CD8-positive, alpha-beta memory T cell (primary cell): Measurements from ENCODE around the gene SULT2B1. TPM values are rescaled to one million over a fixed set of nuclear protein-coding genes. Genes with fewer than 3 reads are reported as not detected.

Experiments used
- CTCF ChIA-PET: fragments of 350-600 bp; sonication (Branson Sonifier 250); formaldehyde crosslinking; loops from one replicate; lab custom pipeline; 2021; ENCODE audit warnings: antibody characterized with exemption; lab: Charles Lee
- POLR2A ChIA-PET: fragments of 350-600 bp; sonication (Branson Sonifier 250); formaldehyde crosslinking; loops from one replicate; lab custom pipeline; 2021; ENCODE audit warnings: antibody characterized with exemption; lab: Charles Lee
- DNase-seq, 5 donors: peaks; one replicate each; pipeline versions ENCODE4 v3.0.0 to v3.0.0-alpha.2; 2020 to 2022; ENCODE audit warnings: mixed read lengths in 1 of 5
- H3K27ac ChIP-seq: one replicate; pipeline ENCODE4 v1.7.0; 2013; ENCODE audit warnings: low read depth, mild to moderate bottlenecking, low read length, moderate library complexity
- H3K27me3 ChIP-seq: 2 replicates; pipeline ENCODE4 v1.7.0; 2013; ENCODE audit warnings: low read length, mild to moderate bottlenecking; ENCODE audit not compliant: insufficient read depth, poor library complexity, severe bottlenecking
- H3K36me3 ChIP-seq: 2 replicates; pipeline ENCODE4 v1.7.0; 2013; ENCODE audit warnings: mild to moderate bottlenecking, low read length, moderate library complexity; ENCODE audit not compliant: insufficient read depth
- H3K4me1 ChIP-seq: 2 replicates; pipeline ENCODE4 v1.7.0; 2013; ENCODE audit warnings: mild to moderate bottlenecking, low read length, moderate library complexity; ENCODE audit not compliant: insufficient read depth
- H3K4me3 ChIP-seq: 2 replicates; pipeline ENCODE4 v1.7.0; 2013; ENCODE audit warnings: mild to moderate bottlenecking, low read length
- H3K9me3 ChIP-seq: 2 replicates; pipeline ENCODE4 v1.7.0; 2013; ENCODE audit warnings: mild to moderate bottlenecking, low read length
- H3K27ac Mint-ChIP-seq, 8 donors: one replicate each; pipeline ENCODE4 v1.8.0; 2020 to 2021; ENCODE audit warnings: mixed read lengths in 8 of 8, mild to moderate bottlenecking in 6 of 8, inconsistent platforms in 3 of 8, moderate library complexity in 3 of 8
- H3K27me3 Mint-ChIP-seq, 2 donors: one replicate each; pipeline ENCODE4 v1.8.0; 2020 to 2021; ENCODE audit warnings: mixed read lengths in 2 of 2, mild to moderate bottlenecking in 1 of 2, moderate library complexity in 1 of 2
- H3K36me3 Mint-ChIP-seq, 3 donors: one replicate each; pipeline ENCODE4 v1.8.0; 2020 to 2021; ENCODE audit warnings: mixed read lengths in 3 of 3, inconsistent platforms in 1 of 3, mild to moderate bottlenecking in 1 of 3
- H3K4me1 Mint-ChIP-seq, 3 donors: one replicate each; pipeline ENCODE4 v1.8.0; 2020 to 2021; ENCODE audit warnings: mixed read lengths in 3 of 3, inconsistent platforms in 1 of 3, mild to moderate bottlenecking in 1 of 3
- H3K4me3 Mint-ChIP-seq, 7 donors: one replicate each; pipeline ENCODE4 v1.8.0; 2020 to 2021; ENCODE audit warnings: mixed read lengths in 7 of 7, mild to moderate bottlenecking in 6 of 7, moderate library complexity in 4 of 7, inconsistent platforms in 2 of 7
- H3K9me3 Mint-ChIP-seq, 5 donors: one replicate each; pipeline ENCODE4 v1.8.0; 2020 to 2022; ENCODE audit warnings: mixed read lengths in 5 of 5, mild to moderate bottlenecking in 3 of 5, moderate library complexity in 2 of 5, inconsistent platforms in 1 of 5
- polyA plus RNA-seq: library from polyadenylated mRNA; unstranded; fragments of 300-500 nt; fragmentation: Illumina TruSeq; gene quantifications from one replicate; pipeline ENCODE4 v1.2.3, GENCODE V29; 2021
- total RNA-seq, 2 experiments: library from RNA; stranded (reverse); gene quantifications; one replicate each; pipeline ENCODE4 v1.2.3, GENCODE V29; 2021

Gene SULT2B1
- total and polyA plus RNA-seq, 3 experiments from 2014 or later: not detected

DNA sequence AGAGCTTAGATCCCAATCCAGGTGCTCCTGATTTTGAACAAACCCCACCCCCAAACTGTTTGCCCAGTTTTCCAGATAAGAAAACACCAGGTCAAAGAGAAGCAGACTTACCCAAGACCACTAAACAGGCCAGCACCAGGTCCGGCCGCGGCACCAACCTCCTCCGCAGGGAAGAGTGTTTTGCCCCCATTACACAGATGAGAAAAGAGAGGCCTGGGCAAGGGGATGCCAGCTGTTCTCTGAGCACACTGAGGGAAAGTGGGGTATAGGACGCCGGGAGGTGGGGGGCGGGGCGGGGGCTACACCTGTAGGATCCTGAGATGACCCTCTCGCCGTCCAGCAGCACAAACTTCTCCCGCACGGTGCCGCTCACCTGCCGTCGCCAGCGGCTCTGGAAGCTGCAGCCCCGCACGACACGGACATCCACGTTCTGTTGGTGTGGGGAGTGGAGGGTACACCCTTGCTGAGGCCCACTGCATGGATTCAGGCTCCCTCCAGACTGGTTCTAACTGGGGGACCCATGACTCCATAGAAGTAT, 57.7 kb downstream of the SULT2B1 start:
- no peak overlapping the region for H3K4me3 ChIP-seq
- Mint-ChIP-seq H3K4me3 (no peak overlapping the region), H3K27ac (no peak overlapping the region), H3K27me3 (no peaks in the 10 kb centered on the region), H3K4me1 (peaks cover 4 to 6% (median 5%) of the 10 kb centered on the region in 3 donors), H3K36me3 (peaks cover 0 to 6% (median 2%) of the 10 kb centered on the region in 3 donors), H3K9me3 (no peaks in the 10 kb centered on the region)
- no peaks in the 10 kb centered on the region for H3K9me3 ChIP-seq
- ChIA-PET CTCF (interaction anchor here (0.6 to 3.4 kb wide), 10 partner anchors 9 to 273 kb away, joined by 3 to 22 read pairs (median 5); partner anchors contain the start of genes DBP, RPL18 and SPHK2), POLR2A (interaction anchor here (0.6 kb wide), 2 partner anchors 12 to 107 kb away, joined by 3 to 8 read pairs; no protein-coding TSS in a partner anchor)
- H3K36me3 ChIP-seq: no peaks in the 10 kb centered on the region
- peaks cover 7% of the 10 kb centered on the region for H3K4me1 ChIP-seq
- no peak for DNase-seq
- no peaks in the 10 kb centered on the region for H3K27me3 ChIP-seq
- H3K27ac ChIP-seq: no peak overlapping the region

DNA sequence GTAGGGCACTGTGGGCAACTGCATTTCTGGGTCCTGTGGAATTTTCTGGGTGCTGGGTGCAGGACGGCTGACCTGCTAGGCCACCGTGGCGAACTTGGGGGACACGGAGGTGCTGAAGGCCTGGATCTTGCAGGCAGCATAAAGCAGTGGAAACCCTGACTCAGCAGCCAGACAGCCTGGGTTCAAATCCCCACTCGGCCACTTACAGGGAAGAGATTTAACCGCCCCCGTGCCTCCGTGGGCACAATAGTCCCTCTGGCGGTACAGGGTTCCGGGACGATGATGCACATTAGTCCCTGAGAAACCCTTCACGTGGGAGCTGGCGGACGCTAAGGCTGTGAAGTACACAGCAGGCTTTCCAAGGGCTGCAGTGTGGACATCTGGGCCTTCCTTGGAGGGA, 59.9 kb downstream of the SULT2B1 start:
- Histone ChIP-seq H3K4me3 (no peak overlapping the region), H3K36me3 (peaks cover 17% of the 10 kb centered on the region), H3K27ac (no peak overlapping the region), H3K4me1 (peaks cover 15% of the 10 kb centered on the region), H3K9me3 (no peaks in the 10 kb centered on the region), H3K27me3 (no peaks in the 10 kb centered on the region)
- H3K9me3 Mint-ChIP-seq: no peaks in the 10 kb centered on the region
- CTCF ChIA-PET: no interaction called here
- peaks cover 11 to 23% (median 14%) of the 10 kb centered on the region in 3 donors for H3K4me1 Mint-ChIP-seq
- H3K36me3 Mint-ChIP-seq: peaks cover 0 to 26% (median 6%) of the 10 kb centered on the region in 3 donors
- no peak for DNase-seq
- no peaks in the 10 kb centered on the region for H3K27me3 Mint-ChIP-seq
- H3K4me3 Mint-ChIP-seq: peak overlapping the region in 1 of 7 donors; percentile 65
- H3K27ac Mint-ChIP-seq: peak overlapping the region in 1 of 8 donors; percentile 51
- POLR2A ChIA-PET: interaction anchor here (1.0 kb wide), 1 partner anchor 16 kb away, joined by 5 read pairs; no protein-coding TSS in a partner anchor

GRCh38 chr19:48613024-48613851, 61.3 kb downstream of the SULT2B1 start:
- H3K36me3 Mint-ChIP-seq: peaks cover 0 to 37% (median 6%) of the 10 kb centered on the region in 3 donors
- Histone ChIP-seq H3K36me3 (peaks cover 24% of the 10 kb centered on the region), H3K4me3 (no peak overlapping the region), H3K4me1 (peaks cover 28% of the 10 kb centered on the region), H3K27ac (no peak overlapping the region), H3K9me3 (no peaks in the 10 kb centered on the region), H3K27me3 (no peaks in the 10 kb centered on the region)
- no peak for DNase-seq
- peak overlapping the region in 2 of 8 donors; percentile 51 to 63 for H3K27ac Mint-ChIP-seq
- no peak overlapping the region for H3K4me3 Mint-ChIP-seq
- H3K4me1 Mint-ChIP-seq: peaks cover 25 to 36% (median 28%) of the 10 kb centered on the region in 3 donors
- POLR2A ChIA-PET: no interaction called here
- H3K27me3 Mint-ChIP-seq: no peaks in the 10 kb centered on the region
- CTCF ChIA-PET: interaction anchor here (1.2 kb wide), 1 partner anchor 28 kb away, joined by 3 read pairs; no protein-coding TSS in a partner anchor
- H3K9me3 Mint-ChIP-seq: no peaks in the 10 kb centered on the region

- Histone ChIP-seq H3K9me3 (no peaks in the 10 kb centered on the region), H3K27ac (no peak overlapping the region), H3K4me3 (no peak overlapping the region), H3K36me3 (peaks cover 24% of the 10 kb centered on the region), H3K27me3 (no peaks in the 10 kb centered on the region), H3K4me1 (peaks cover 25% of the 10 kb centered on the region)
- CTCF ChIA-PET: interaction anchor here (1.2 kb wide), 1 partner anchor 29 kb away, joined by 3 read pairs; no protein-coding TSS in a partner anchor
- Mint-ChIP-seq H3K27me3 (no peaks in the 10 kb centered on the region), H3K4me3 (peak overlapping the region in 1 of 7 donors; percentile 65), H3K36me3 (peaks cover 0 to 44% (median 6%) of the 10 kb centered on the region in 3 donors), H3K27ac (peak overlapping the region in 4 of 8 donors; percentile 51 to 97 (median 69)), H3K4me1 (peaks cover 26 to 39% (median 30%) of the 10 kb centered on the region in 3 donors), H3K9me3 (no peaks in the 10 kb centered on the region)
- POLR2A ChIA-PET: interaction anchor here (1.0 kb wide), 1 partner anchor 10 kb away, joined by 4 read pairs; no protein-coding TSS in a partner anchor
- no peak for DNase-seq
Observed at GRCh38 chr19:48613852-48614435, 62.0 kb downstream of the SULT2B1 start.

DNA sequence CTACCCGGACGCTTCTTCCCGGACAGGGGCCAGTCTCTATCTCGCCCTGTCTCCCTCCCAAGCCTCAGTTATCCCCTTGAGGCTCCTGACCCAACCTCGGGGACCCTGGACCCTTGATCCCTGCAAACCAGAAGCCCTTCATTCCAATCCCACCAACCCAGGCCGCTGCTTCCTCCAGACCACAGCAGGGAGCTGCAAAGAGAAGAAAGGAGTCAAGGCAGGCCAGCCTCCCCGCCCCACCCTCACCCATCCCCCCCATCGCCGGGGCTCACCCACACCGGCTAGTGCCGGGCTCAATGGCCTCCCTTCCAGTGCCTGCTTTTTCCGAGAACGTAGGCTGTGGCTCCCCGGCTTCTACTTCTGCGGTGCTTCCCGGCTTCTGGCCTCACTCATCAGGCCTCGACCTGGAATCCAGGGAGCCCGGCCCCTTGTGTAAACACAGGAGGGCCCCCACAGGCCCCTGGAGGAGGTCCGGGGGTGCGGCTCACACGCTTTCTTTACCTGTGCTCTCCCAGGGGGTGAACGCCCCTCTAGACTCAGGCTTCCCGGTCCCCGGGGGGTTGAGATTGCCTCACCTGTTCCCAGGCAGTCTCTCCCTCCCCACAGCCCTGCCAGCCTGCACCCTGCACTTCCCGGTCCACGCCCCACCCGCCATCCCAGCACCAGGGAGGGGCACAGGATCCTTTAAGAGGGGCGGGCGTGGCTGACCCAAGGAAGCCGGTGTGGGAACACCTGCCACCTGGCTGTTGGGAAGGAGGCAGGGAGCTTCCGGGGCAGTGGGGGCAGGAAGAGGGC, 62.7 kb downstream of the SULT2B1 start, which contains the start of gene FAM83E:
FAM83E (minus strand) TSS at position 641 of the 795 bp plus-strand sequence. CDS start 1,704 bp downstream, outside the sequence.
- Histone ChIP-seq H3K4me1 (peaks cover 26% of the 10 kb centered on the region), H3K27me3 (no peaks in the 10 kb centered on the region), H3K9me3 (no peaks in the 10 kb centered on the region), H3K27ac (no peak within 1 kb of the TSS), H3K36me3 (peaks cover 24% of the 10 kb centered on the region), H3K4me3 (no peak within 1 kb of the TSS)
- no peak for DNase-seq
- ChIA-PET CTCF (interaction anchor here (1.2 kb wide), 2 partner anchors 30 to 379 kb away, joined by 3 read pairs; partner anchors contain the start of genes GYS1 and RUVBL2), POLR2A (interaction anchor here (1.0 kb wide), 1 partner anchor 10 kb away, joined by 4 read pairs; no protein-coding TSS in a partner anchor)
- H3K4me1 Mint-ChIP-seq: peaks cover 29 to 44% (median 34%) of the 10 kb centered on the region in 3 donors
- H3K27ac Mint-ChIP-seq: peak within 1 kb of the TSS in 5 of 8 donors; percentile 45 to 97 (median 63)
- peaks cover 0 to 3% of the 10 kb centered on the region in 2 donors for H3K27me3 Mint-ChIP-seq
- H3K36me3 Mint-ChIP-seq: peaks cover 0 to 51% (median 6%) of the 10 kb centered on the region in 3 donors
- H3K9me3 Mint-ChIP-seq: peaks cover 0 to 2% (median 0%) of the 10 kb centered on the region in 5 donors
- peak within 1 kb of the TSS in 3 of 7 donors; percentile 26 to 94 (median 39) for H3K4me3 Mint-ChIP-seq

DNA sequence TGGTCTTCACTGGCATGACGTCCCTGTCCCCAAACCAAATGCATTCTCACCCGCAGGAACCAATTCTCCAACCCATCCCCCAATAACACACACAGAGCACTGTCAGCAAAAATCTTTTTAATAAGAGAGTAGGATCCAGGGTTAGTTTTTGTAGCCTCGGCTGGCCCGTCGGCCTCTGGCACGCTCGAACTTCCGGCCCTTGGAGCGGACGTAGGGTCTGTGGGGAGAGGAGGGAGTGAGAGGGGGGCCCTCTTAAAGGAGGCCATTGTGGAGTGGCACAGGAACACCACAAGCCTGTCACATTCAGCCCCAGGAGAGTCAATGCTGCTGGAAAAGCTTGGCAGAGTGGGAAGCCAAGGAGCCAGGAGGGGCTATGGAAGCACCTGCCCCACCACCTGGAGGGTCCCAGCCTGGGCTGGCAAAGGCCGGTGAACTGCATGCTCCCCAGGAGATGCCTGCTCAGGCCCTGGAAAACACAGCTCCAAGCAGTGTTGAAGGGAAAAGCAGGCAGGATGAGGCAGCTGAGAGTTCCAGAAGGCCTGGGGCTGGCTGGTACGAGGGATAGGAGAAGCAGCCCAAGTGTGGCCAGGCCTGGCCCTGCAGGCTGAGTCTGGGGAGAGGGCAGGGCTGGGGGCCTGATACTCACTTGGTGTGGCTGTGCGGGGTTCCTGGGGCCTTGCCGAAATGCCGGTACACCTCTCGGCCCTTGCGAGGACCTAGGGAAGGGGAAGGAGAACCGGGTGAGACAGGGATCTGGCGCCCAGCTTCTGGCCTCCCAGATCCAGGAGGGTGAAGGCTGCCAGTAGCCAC, 63.5 kb downstream of the SULT2B1 start:
- Histone ChIP-seq H3K9me3 (no peaks in the 10 kb centered on the region), H3K27me3 (no peaks in the 10 kb centered on the region), H3K4me1 (peaks cover 33% of the 10 kb centered on the region), H3K36me3 (peaks cover 24% of the 10 kb centered on the region), H3K27ac (no peak overlapping the region), H3K4me3 (no peak overlapping the region)
- Mint-ChIP-seq H3K27me3 (peaks cover 0 to 3% of the 10 kb centered on the region in 2 donors), H3K4me1 (peaks cover 36 to 52% (median 41%) of the 10 kb centered on the region in 3 donors), H3K27ac (peak overlapping the region in 3 of 8 donors; percentile 22 to 45 (median 45)), H3K9me3 (peaks cover 0 to 2% (median 0%) of the 10 kb centered on the region in 5 donors), H3K4me3 (peak overlapping the region in 3 of 7 donors; percentile 26 to 94 (median 39)), H3K36me3 (peaks cover 0 to 55% (median 6%) of the 10 kb centered on the region in 3 donors)
- DNase-seq: no peak
- CTCF ChIA-PET: interaction anchor here (1.2 kb wide), 1 partner anchor 378 kb away, joined by 3 read pairs; the partner anchor contains the start of genes GYS1 and RUVBL2
- POLR2A ChIA-PET: interaction anchor here (0.6 to 1.0 kb wide), 3 partner anchors 9 to 113 kb away, joined by 3 to 4 read pairs (median 4); no protein-coding TSS in a partner anchor
